PC-3 (cell line): ENCODE measurements around the gene CEP41. TPM values are rescaled to one million over a fixed set of nuclear protein-coding genes. Genes with fewer than 3 reads are reported as not detected.

Source experiments
- ATAC-seq: fragments of 200-7000 bp; cut with Tn5 transposase; 2 replicates; pipeline ENCODE4 v1.9.1; 2020; ENCODE audit warnings: mild to moderate bottlenecking, moderate library complexity
- BruUV-seq: library from RNA; stranded (reverse); fragments of 400-500 nt; replicated peaks from 2 replicates; lab custom pipeline; 2021; lab: Mats Ljungman, UMichigan
- CTCF ChIA-PET: fragments of 300-600 bp; sonication (Branson Sonifier 250); formaldehyde crosslinking; loops from one replicate; lab custom pipeline; 2022; ENCODE audit warnings: antibody characterized with exemption; lab: Charles Lee
- POLR2A ChIA-PET: fragments of 300-600 bp; sonication (Branson Sonifier 250); formaldehyde crosslinking; loops from one replicate; lab custom pipeline; 2022; ENCODE audit warnings: antibody characterized with exemption; ENCODE audit not compliant: unreplicated experiment; lab: Charles Lee
- DNase-seq: peaks from one replicate; pipeline ENCODE4 v3.0.0-alpha.2; 2015
- H2AFZ ChIP-seq: fragments of 300-600 bp; sonication (generic); 2 replicates; pipeline ENCODE4 v1.6.0; 2016; ENCODE audit warnings: antibody characterized with exemption, low read length
- H3F3A ChIP-seq: fragments of 300-600 bp; sonication (generic); one replicate; pipeline ENCODE4 v1.6.0; 2017; ENCODE audit warnings: antibody characterized with exemption, low read length, control low read depth, mild to moderate bottlenecking; ENCODE audit not compliant: unreplicated experiment
- H3K27ac ChIP-seq: fragments of 300-600 bp; sonication (generic); 2 replicates; pipeline ENCODE4 v1.5.1; 2016; ENCODE audit warnings: mild to moderate bottlenecking, low read length
- H3K27me3 ChIP-seq: fragments of 300-600 bp; sonication (generic); 2 replicates; pipeline ENCODE4 v1.6.1; 2016; ENCODE audit warnings: low read length, mixed read lengths
- H3K36me3 ChIP-seq: fragments of 300-600 bp; sonication (generic); 2 replicates; pipeline ENCODE4 v1.6.1; 2016; ENCODE audit warnings: low read depth, mixed run types, low read length, mixed read lengths
- H3K4me1 ChIP-seq: fragments of 300-600 bp; sonication (generic); 2 replicates; pipeline ENCODE4 v1.5.1; 2016; ENCODE audit warnings: low read length; ENCODE audit not compliant: insufficient read depth
- H3K4me2 ChIP-seq: fragments of 300-600 bp; sonication (generic); 2 replicates; pipeline ENCODE4 v1.6.0; 2016; ENCODE audit warnings: low read length
- H3K4me3 ChIP-seq: fragments of 300-600 bp; sonication (generic); 2 replicates; pipeline ENCODE4 v1.5.1; 2016; ENCODE audit warnings: mild to moderate bottlenecking, low read length, mixed read lengths
- H3K79me2 ChIP-seq: fragments of 300-600 bp; sonication (generic); 2 replicates; pipeline ENCODE4 v1.6.1; 2017; ENCODE audit warnings: low read length, mixed read lengths
- H3K9ac ChIP-seq: fragments of 300-600 bp; sonication (generic); 2 replicates; pipeline ENCODE4 v1.6.0; 2016; ENCODE audit warnings: mild to moderate bottlenecking, low read length
- H3K9me2 ChIP-seq: fragments of 300-600 bp; sonication (generic); replicated peaks from 2 replicates; pipeline ENCODE4 v1.6.1; 2016; ENCODE audit warnings: mixed run types, low read length, mixed read lengths
- H3K9me3 ChIP-seq: fragments of 300-600 bp; sonication (generic); 2 replicates; pipeline ENCODE4 v1.6.1; 2016; ENCODE audit warnings: low read length, mixed read lengths
- H4K20me1 ChIP-seq: fragments of 300-600 bp; sonication (generic); 2 replicates; pipeline ENCODE4 v1.6.1; 2016; ENCODE audit warnings: low read length, mixed read lengths
- EZH2 ChIP-seq: fragments of 300-600 bp; sonication (generic); IDR thresholded peaks from one replicate; pipeline ENCODE4 v1.6.1; 2017; ENCODE audit warnings: antibody characterized with exemption, mild to moderate bottlenecking, low read length; ENCODE audit not compliant: unreplicated experiment
- EZH2phosphoT487 ChIP-seq: fragments of 300-600 bp; sonication (generic); IDR thresholded peaks from 2 replicates; pipeline ENCODE4 v1.6.1; 2018; ENCODE audit warnings: mild to moderate bottlenecking, antibody characterized with exemption, low read length, borderline replicate concordance
- intact Hi-C: fragments of 100-400 bp; cut with micrococcal nuclease; formaldehyde crosslinking; loops from 2 replicates; pipeline ENCODE4 v1.9.0; 2023
- total RNA-seq: library from RNA; depleted of rRNA; stranded (reverse); fragments of >200 nt; gene quantifications from 2 replicates; pipeline ENCODE4 v1.2.3, GENCODE V29; 2014
- TF ChIP-seq, protein P1 (sequence below): fragments of 300-600 bp; sonication (generic); conservative IDR thresholded peaks from 2 replicates; pipeline ENCODE4 v1.5.1; 2017; ENCODE audit warnings: antibody characterized with exemption, low read depth, mild to moderate bottlenecking, low read length

The CEP41 gene
- total RNA-seq, 1 experiment from 2014 or later = 10.4 TPM

DNA sequence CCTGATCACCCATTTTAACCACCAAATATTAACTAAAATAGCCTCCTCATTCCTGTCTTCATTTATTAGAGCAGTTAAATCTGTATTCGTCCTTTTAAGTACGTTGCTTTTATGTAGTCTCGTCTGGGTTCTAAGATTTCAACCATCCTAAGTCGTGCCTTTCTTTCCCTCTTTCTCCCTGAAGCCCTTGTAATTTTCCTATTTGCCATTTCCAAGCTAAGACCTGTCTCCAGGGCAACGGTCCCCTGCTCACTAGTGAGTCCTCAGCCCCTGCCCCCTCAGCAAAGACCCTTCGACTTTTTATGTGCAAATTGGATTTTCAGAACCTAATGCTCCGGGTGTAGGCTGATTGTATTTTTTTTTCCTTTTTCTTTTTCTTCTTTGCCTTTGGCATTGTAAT, 35.0 kb upstream of the CEP41 start:
- DNase-seq (no peak), ATAC-seq (no peak)
- H3K79me2 ChIP-seq = no peaks in the 10 kb centered on the region
- no peaks in the 10 kb centered on the region for H3F3A ChIP-seq
- CTCF ChIA-PET = no interaction called here
- no peak overlapping the region for H3K9ac ChIP-seq
- POLR2A ChIA-PET = no interaction called here
- BruUV-seq = no TSS peak
- H3K4me3 ChIP-seq = no peak overlapping the region
- H3K36me3 ChIP-seq = no peaks in the 10 kb centered on the region; the same call in 1 of the 2 replicates
- TF ChIP-seq, protein P1, sequence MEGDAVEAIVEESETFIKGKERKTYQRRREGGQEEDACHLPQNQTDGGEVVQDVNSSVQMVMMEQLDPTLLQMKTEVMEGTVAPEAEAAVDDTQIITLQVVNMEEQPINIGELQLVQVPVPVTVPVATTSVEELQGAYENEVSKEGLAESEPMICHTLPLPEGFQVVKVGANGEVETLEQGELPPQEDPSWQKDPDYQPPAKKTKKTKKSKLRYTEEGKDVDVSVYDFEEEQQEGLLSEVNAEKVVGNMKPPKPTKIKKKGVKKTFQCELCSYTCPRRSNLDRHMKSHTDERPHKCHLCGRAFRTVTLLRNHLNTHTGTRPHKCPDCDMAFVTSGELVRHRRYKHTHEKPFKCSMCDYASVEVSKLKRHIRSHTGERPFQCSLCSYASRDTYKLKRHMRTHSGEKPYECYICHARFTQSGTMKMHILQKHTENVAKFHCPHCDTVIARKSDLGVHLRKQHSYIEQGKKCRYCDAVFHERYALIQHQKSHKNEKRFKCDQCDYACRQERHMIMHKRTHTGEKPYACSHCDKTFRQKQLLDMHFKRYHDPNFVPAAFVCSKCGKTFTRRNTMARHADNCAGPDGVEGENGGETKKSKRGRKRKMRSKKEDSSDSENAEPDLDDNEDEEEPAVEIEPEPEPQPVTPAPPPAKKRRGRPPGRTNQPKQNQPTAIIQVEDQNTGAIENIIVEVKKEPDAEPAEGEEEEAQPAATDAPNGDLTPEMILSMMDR = no peak
- TF ChIP-seq EZH2phosphoT487 (no peak), EZH2 (no peak)
- no peaks in the 10 kb centered on the region for H4K20me1 ChIP-seq
- no peak overlapping the region for H3K27ac ChIP-seq
- no peak overlapping the region for H2AFZ ChIP-seq
- no peaks in the 10 kb centered on the region for H3K27me3 ChIP-seq
- no peak overlapping the region for H3K4me2 ChIP-seq
- H3K4me1 ChIP-seq = no peaks in the 10 kb centered on the region
- no peaks in the 10 kb centered on the region for H3K9me2 ChIP-seq
- intact Hi-C loops = no loop called here
- peaks cover 8% of the 10 kb centered on the region; the same call in 1 of the 2 replicates for H3K9me3 ChIP-seq

DNA sequence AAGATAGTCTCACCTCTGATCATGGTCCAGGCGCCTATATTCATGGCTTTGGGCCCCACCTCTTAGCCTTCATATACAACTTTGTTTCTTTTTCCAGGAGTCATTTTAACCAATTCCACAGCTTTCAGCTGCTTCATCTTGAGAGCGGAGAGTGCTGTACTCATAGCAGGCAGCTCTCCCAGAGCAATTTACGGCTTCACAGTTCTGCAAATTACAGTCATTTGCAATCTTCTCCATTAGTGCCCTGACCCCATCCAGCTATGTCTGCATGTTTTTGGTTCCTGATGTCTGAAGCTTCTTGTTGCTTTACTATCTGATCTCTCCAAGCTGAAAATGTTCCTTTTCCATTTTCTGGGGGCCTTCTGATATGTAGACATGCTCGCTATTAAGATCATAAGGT, 33.1 kb upstream of the CEP41 start:
- ChIA-PET CTCF (no interaction called here), POLR2A (no interaction called here)
- H3K4me1 ChIP-seq = peaks cover 3% of the 10 kb centered on the region

DNA sequence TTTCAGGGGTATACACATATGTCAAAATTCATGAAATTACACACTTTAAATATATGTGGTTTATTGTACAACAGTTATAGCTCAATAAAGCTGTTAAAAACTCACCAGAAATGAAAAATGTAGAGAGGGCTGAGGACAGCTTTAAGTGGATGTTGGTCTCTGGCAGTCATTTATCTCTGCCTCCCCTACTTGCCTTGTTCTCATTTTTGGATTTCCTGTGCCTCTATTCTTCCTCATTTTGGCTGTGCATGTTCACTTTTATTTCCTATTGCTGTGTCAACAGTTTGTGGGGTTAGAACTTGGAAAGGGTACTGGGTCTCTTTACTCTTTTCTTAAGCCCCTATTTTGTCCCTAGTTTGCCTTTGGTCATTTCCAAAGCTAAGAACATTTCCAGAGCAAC, 32.5 kb upstream of the CEP41 start:
- Histone ChIP-seq H3K9ac (no peak overlapping the region), H3K27ac (no peak overlapping the region), H2AFZ (no peak overlapping the region), H3K9me3 (peaks cover 8% of the 10 kb centered on the region; the same call in 1 of the 2 replicates), H3K4me2 (no peak overlapping the region), H4K20me1 (no peaks in the 10 kb centered on the region), H3K36me3 (no peaks in the 10 kb centered on the region; the same call in 1 of the 2 replicates), H3K4me1 (peaks cover 9% of the 10 kb centered on the region), H3K79me2 (no peaks in the 10 kb centered on the region), H3K27me3 (no peaks in the 10 kb centered on the region), H3K4me3 (no peak overlapping the region), H3K9me2 (no peaks in the 10 kb centered on the region), H3F3A (no peaks in the 10 kb centered on the region)
- no peak for ATAC-seq
- CTCF ChIA-PET = no interaction called here
- BruUV-seq = no TSS peak
- no peak for DNase-seq
- intact Hi-C loops = no loop called here
- TF ChIP-seq, protein P1 = no peak
- no peak for TF ChIP-seq EZH2
- TF ChIP-seq EZH2phosphoT487 = no peak
- POLR2A ChIA-PET = no interaction called here

More for the DNA sequence above, 33.1 kb upstream of the CEP41 start:
- no TSS peak for BruUV-seq
- Histone ChIP-seq H2AFZ (no peak overlapping the region), H3K27me3 (no peaks in the 10 kb centered on the region), H3K36me3 (no peaks in the 10 kb centered on the region; the same call in 1 of the 2 replicates), H3K27ac (no peak overlapping the region), H3K4me3 (no peak overlapping the region), H3K9me3 (peaks cover 8% of the 10 kb centered on the region; the same call in 1 of the 2 replicates), H3K9ac (no peak overlapping the region), H4K20me1 (no peaks in the 10 kb centered on the region), H3K79me2 (no peaks in the 10 kb centered on the region), H3K4me2 (no peak overlapping the region), H3K9me2 (no peaks in the 10 kb centered on the region), H3F3A (no peaks in the 10 kb centered on the region)
- no peak for ATAC-seq
- no peak for TF ChIP-seq EZH2phosphoT487
- TF ChIP-seq, protein P1 = no peak
- TF ChIP-seq EZH2 = no peak
- no peak for DNase-seq
- intact Hi-C loops = no loop called here
